ENCODE data around the gene CHI3L1.

DNA sequence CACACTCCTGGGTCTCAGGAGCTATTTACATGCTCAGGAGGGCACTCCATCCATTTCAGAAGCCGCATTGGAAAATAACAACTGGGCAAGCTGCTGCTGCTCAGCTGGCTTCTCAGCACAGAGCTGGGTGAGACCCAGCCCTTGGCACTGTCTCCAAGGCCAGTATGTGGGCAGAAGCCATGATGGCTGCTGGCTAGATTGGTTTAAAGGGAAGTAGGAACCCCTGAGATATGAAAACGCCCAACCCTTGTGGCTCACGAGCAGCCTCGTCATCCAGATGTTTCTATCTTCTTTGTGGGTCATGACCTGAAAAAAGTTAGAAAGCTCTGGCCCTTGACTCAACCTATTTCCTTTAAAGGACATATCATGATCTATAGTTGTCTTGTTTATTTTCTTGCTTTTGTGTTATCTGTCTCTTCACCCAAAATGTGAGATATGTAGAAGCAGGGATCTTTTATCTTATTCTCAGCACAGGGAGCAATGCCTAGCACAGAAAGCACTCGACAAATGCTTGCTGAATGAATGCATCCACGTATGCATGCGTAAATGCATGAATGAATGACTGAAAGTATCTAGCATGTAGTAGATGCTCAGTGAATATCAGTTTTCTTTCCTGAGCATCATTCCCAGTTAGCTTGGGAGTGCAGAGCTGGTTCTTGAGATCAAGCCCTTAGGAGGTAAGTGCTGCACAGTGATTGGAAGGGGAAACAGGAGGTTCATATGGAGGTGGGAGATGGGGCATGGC is 22.4 kb downstream of the CHI3L1 start:
- TF ChIP-seq, protein P1, sequence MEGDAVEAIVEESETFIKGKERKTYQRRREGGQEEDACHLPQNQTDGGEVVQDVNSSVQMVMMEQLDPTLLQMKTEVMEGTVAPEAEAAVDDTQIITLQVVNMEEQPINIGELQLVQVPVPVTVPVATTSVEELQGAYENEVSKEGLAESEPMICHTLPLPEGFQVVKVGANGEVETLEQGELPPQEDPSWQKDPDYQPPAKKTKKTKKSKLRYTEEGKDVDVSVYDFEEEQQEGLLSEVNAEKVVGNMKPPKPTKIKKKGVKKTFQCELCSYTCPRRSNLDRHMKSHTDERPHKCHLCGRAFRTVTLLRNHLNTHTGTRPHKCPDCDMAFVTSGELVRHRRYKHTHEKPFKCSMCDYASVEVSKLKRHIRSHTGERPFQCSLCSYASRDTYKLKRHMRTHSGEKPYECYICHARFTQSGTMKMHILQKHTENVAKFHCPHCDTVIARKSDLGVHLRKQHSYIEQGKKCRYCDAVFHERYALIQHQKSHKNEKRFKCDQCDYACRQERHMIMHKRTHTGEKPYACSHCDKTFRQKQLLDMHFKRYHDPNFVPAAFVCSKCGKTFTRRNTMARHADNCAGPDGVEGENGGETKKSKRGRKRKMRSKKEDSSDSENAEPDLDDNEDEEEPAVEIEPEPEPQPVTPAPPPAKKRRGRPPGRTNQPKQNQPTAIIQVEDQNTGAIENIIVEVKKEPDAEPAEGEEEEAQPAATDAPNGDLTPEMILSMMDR (IDR thresholded peaks at IDR 0.05) = no peak
- no peak for TF ChIP-seq POLR2A (IDR thresholded peaks at IDR 0.05)
